Measurements from ENCODE around the gene ZC3H6. TPM values are rescaled to one million over a fixed set of nuclear protein-coding genes. Genes with fewer than 3 reads are reported as not detected.
"Not testable (repeated sequence)": the region's sequence is repeated elsewhere in the genome, so short reads cannot be mapped to it uniquely, and the experiment has no call there.

The ZC3H6 gene
- total RNA-seq, 4 donors from 2014 or later = 10.3 to 38.5 (median 14.3) TPM

DNA sequence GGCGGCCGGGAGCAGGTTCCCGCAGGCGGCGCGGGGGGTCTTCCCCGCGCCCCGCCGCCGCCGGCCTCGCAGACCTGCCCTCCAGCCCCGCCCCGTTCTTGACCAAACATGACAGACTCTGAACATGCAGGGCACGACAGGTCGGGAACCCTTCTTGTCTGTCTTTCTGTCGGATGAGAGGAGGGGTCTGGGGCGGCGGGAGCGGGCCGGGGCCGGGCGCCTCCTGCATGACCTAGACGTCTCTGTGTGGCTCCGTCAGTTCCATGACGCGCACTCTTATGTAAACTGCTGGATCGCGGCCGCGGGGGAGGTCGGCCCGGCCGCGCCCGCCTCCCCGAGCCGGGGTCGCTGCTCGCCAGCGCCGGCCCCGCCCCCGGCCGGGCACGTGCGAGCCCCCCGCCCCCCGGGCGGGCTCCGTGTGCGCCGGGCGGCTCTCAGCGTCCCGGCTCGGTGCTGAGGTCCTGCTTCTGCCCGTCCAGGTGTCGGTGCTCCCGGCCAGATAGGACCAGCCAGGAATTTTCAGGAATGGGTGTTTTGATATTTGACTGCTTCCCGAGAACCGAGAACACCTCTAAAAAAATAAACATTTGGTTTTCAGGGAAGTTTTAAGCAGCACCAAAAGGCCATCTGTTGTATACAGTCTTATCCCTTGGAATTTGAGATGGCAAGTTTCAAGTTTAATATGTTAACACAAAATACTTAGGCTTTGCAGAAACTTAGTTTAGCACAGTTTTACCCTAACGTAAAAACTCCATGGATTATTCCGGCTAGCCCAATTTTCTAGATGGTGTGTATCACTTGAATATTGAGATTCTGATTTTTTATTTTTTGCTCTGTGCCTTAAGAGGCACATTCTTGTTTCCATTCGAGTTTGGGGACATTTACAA lies 733 bp downstream of the ZC3H6 start:
- Histone ChIP-seq H3K27ac (peak overlapping the region; percentile 100), H3K4me1 (peaks cover 21% of the 10 kb centered on the region), H3K27me3 (no peaks in the 10 kb centered on the region), H3K36me3 (no peaks in the 10 kb centered on the region), H3K9me3 (no peaks in the 10 kb centered on the region), H3K4me3 (peak overlapping the region; percentile 100)
- peak; percentile 93 to 94 for DNase-seq (ENCODE audit: low spot score in 2 of 2)
- whole genome bisulfite sequencing = 2% methylated on average over 7 of the region's 66 CpGs
- TF ChIP-seq, protein P1, sequence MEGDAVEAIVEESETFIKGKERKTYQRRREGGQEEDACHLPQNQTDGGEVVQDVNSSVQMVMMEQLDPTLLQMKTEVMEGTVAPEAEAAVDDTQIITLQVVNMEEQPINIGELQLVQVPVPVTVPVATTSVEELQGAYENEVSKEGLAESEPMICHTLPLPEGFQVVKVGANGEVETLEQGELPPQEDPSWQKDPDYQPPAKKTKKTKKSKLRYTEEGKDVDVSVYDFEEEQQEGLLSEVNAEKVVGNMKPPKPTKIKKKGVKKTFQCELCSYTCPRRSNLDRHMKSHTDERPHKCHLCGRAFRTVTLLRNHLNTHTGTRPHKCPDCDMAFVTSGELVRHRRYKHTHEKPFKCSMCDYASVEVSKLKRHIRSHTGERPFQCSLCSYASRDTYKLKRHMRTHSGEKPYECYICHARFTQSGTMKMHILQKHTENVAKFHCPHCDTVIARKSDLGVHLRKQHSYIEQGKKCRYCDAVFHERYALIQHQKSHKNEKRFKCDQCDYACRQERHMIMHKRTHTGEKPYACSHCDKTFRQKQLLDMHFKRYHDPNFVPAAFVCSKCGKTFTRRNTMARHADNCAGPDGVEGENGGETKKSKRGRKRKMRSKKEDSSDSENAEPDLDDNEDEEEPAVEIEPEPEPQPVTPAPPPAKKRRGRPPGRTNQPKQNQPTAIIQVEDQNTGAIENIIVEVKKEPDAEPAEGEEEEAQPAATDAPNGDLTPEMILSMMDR (IDR thresholded peaks at IDR 0.05) = no peak
- TF ChIP-seq POLR2A (IDR thresholded peaks at IDR 0.05) (peak; percentile 10 to 90), EP300 (IDR thresholded peaks at IDR 0.05) (no peak), POLR2AphosphoS5 (IDR thresholded peaks at IDR 0.05) (peak in 1 of 3 donors; percentile 63)

DNA sequence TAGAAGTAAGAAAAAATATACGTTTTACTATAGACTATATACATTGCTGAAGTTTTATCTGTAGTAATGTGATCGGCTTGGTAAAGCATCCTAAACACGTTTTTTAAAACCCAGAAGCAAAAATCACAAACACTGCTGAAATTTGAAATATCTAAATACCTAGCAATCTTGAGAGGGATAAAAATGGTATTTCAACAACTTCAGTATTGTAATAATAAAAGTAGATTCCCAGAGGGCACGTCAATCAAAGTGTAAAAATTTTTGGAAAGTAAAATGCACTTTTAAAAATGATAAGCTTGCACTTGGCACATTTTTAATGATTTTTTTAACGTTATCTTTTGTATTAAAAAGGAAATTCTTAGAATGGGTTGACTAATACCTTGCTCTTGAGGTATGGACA lies 1.6 kb downstream of the ZC3H6 start:
- 49% methylated on average over 5 of the region's 5 CpGs for WGBS
- DNase-seq (ENCODE audit: low spot score in 2 of 2) = no peak
- TF ChIP-seq EP300 (IDR thresholded peaks at IDR 0.05) (no peak), POLR2A (IDR thresholded peaks at IDR 0.05) (no peak), POLR2AphosphoS5 (IDR thresholded peaks at IDR 0.05) (no peak)
- TF ChIP-seq, protein P1 (IDR thresholded peaks at IDR 0.05) = no peak
- Histone ChIP-seq H3K4me1 (peaks cover 21% of the 10 kb centered on the region), H3K27me3 (no peaks in the 10 kb centered on the region), H3K9me3 (no peaks in the 10 kb centered on the region), H3K4me3 (peak overlapping the region; percentile 100), H3K27ac (no peak overlapping the region), H3K36me3 (no peaks in the 10 kb centered on the region)

DNA sequence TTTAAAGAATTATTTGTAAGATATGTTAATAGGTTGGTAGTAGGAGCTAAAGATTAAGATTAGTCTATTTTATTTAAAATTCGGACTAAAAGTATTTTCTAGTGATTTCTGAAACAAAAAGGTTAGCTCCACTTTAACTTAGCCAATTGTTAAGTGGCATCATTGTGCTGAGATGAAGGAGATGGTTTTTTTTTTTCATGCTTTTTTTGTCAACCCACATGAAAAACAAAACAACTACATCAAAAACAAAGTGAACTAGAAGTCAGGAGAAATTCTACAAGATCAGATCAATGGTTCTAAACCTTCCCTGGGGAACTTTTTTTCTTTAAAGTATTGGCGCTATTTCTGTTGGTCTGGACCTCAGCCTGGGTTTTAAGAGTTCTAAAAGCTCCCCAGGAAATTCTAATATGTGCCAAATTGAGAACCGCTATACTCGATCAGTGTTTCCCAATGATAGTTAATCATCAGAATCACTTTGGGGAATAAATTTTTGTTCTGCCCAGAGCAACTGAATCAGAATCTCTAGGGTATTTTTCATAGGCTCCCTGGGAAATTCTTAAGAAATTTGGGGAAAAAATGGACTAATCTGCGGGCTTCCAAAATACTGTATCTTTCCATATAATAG lies 2.3 kb downstream of the ZC3H6 start:
- TF ChIP-seq POLR2A (IDR thresholded peaks at IDR 0.05) (no peak), POLR2AphosphoS5 (IDR thresholded peaks at IDR 0.05) (no peak), EP300 (IDR thresholded peaks at IDR 0.05) (no peak)
- TF ChIP-seq, protein P1 (IDR thresholded peaks at IDR 0.05) = no peak
- Histone ChIP-seq H3K9me3 (no peaks in the 10 kb centered on the region), H3K27ac (no peak overlapping the region), H3K36me3 (no peaks in the 10 kb centered on the region), H3K27me3 (no peaks in the 10 kb centered on the region), H3K4me1 (peaks cover 21% of the 10 kb centered on the region), H3K4me3 (no peak overlapping the region)
- no peak for DNase-seq (ENCODE audit: low spot score in 2 of 2)
- 59% methylated on average over 5 of the region's 5 CpGs for WGBS

DNA sequence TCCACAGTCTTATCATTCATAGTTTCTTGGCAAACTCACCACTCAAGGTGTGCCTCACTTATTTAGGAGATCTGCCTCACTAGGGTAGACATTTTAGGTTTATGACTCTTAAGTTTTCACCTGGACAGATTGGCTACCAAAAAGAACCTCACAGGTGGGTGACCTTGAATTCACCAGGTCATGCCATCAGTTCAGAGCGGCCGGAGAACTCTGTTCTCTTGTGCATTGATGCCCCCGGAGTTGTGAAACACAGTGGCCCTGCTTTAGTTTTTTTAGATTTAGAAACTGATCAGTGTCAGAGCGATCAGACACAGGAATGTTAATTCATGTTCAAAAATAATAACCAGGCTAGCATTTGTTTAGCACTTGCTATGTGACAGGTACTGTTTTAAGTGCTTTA lies 6.7 kb downstream of the ZC3H6 start:
- not testable (repeated sequence) for H3K4me3 ChIP-seq; DNase-seq (ENCODE audit: low spot score in 2 of 2); H3K27ac ChIP-seq; H3K9me3 ChIP-seq; H3K27me3 ChIP-seq; H3K36me3 ChIP-seq
- peaks cover 17% of the 10 kb centered on the region for H3K4me1 ChIP-seq
- 97% methylated on average over 4 of the region's 4 CpGs for WGBS

DNA sequence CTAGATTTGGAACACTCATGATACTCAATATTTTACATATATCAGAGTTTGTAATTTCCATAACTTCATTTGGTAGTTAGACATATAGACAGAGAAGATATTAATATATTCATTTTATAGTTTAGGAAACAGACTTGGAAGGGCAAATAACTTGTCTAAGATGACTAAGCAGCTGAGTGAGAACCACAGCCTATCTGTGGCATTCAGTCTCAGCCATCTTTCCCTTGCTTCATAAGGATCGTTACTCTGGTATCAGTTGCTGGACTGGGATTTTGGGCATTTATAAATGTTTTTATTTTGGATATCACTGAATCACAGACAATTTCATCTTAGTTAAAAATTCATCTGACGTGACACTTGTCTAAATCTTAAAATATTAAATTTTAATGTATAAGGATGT lies 8.1 kb downstream of the ZC3H6 start:
- not testable (repeated sequence) for H3K4me3 ChIP-seq; H3K27ac ChIP-seq; H3K27me3 ChIP-seq; H3K36me3 ChIP-seq; H3K9me3 ChIP-seq; DNase-seq (ENCODE audit: low spot score in 2 of 2)
- peaks cover 12% of the 10 kb centered on the region for H3K4me1 ChIP-seq
- 75% methylated on average over 2 of the region's 2 CpGs for WGBS

DNA sequence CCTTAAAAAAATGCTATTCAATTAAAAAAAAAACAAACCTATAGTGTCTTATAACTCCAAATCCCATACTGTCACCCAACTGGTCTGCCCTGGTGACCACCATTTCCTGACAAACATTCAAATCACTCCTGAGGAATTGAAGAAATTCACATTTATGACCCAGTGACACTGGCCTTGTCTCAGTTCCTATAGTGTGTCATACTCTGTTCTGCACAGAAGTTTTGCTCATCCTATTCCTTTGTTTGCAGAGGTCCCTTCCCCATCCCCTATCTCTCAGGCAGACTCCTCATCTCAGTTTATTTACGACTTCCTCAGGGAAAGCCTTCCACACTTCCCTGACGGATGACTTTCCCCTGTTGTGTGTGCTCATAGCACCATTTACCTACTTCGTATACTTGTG lies 14.7 kb downstream of the ZC3H6 start:
- 84% methylated on average over 3 of the region's 3 CpGs for WGBS
- no peak for DNase-seq (ENCODE audit: low spot score in 2 of 2)
- H3K4me1 ChIP-seq = no peaks in the 10 kb centered on the region
- H3K4me3 ChIP-seq = no peak overlapping the region
- no peaks in the 10 kb centered on the region for H3K9me3 ChIP-seq
- no peak for TF ChIP-seq POLR2A (IDR thresholded peaks at IDR 0.05)
- no peak for TF ChIP-seq POLR2AphosphoS5 (IDR thresholded peaks at IDR 0.05)
- no peak for TF ChIP-seq EP300 (IDR thresholded peaks at IDR 0.05)
- TF ChIP-seq, protein P1 (IDR thresholded peaks at IDR 0.05) = no peak
- H3K36me3 ChIP-seq = no peaks in the 10 kb centered on the region
- H3K27ac ChIP-seq = no peak overlapping the region
- no peaks in the 10 kb centered on the region for H3K27me3 ChIP-seq
